NB4 (cell line): ENCODE results near the gene MSMO1.

Experiments used
- DNase-seq: peaks from one replicate; pipeline ENCODE4 v3.0.0; 2010; ENCODE audit warnings: low read depth
- H3K4me3 ChIP-seq: one replicate; pipeline ENCODE4 v1.5.1; 2011; ENCODE audit warnings: mild to moderate bottlenecking, low read depth, low read length, moderate library complexity
- MYC ChIP-seq: IDR thresholded peaks from 2 replicates; pipeline ENCODE4 v1.6.1; 2011; ENCODE audit warnings: low read depth, low read length
- POLR2A ChIP-seq: IDR thresholded peaks from 2 replicates; pipeline ENCODE4 v1.6.1; 2011; ENCODE audit warnings: mild to moderate bottlenecking; ENCODE audit not compliant: insufficient read length; ENCODE audit errors: extremely low read depth
- TF ChIP-seq, protein P1 (sequence below): IDR thresholded peaks from one replicate; pipeline ENCODE4 v1.5.1; 2012; ENCODE audit warnings: low read depth, low read length
- TF ChIP-seq, protein P2 (sequence below): IDR thresholded peaks from 2 replicates; pipeline ENCODE4 v1.6.1; 2011; ENCODE audit warnings: low read depth, low read length

Gene MSMO1

DNA sequence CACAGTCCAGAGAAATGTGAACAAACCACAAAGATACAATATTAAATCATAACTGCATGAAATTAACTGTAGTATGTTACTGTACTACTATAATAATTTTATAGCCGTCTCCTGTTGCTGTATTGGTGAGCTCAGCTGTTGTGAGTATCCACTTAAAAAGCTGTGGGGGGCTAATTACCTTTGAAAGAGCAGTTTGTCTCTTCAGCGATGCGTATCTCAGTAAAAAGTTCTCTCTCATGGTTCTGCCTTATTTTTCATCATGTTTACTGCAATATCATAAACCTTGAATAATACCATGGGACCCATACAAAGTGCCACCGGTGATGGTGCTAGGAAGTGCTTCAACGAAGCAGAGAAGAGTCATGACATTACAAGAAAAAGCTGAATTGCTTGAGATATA, 8.4 kb upstream of the MSMO1 start:
- TF ChIP-seq, protein P1, sequence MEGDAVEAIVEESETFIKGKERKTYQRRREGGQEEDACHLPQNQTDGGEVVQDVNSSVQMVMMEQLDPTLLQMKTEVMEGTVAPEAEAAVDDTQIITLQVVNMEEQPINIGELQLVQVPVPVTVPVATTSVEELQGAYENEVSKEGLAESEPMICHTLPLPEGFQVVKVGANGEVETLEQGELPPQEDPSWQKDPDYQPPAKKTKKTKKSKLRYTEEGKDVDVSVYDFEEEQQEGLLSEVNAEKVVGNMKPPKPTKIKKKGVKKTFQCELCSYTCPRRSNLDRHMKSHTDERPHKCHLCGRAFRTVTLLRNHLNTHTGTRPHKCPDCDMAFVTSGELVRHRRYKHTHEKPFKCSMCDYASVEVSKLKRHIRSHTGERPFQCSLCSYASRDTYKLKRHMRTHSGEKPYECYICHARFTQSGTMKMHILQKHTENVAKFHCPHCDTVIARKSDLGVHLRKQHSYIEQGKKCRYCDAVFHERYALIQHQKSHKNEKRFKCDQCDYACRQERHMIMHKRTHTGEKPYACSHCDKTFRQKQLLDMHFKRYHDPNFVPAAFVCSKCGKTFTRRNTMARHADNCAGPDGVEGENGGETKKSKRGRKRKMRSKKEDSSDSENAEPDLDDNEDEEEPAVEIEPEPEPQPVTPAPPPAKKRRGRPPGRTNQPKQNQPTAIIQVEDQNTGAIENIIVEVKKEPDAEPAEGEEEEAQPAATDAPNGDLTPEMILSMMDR = no peak
- TF ChIP-seq POLR2A (no peak), MYC (no peak)
- TF ChIP-seq, protein P2, sequence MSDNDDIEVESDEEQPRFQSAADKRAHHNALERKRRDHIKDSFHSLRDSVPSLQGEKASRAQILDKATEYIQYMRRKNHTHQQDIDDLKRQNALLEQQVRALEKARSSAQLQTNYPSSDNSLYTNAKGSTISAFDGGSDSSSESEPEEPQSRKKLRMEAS = no peak
- no peak overlapping the region for H3K4me3 ChIP-seq
- no peak for DNase-seq

DNA sequence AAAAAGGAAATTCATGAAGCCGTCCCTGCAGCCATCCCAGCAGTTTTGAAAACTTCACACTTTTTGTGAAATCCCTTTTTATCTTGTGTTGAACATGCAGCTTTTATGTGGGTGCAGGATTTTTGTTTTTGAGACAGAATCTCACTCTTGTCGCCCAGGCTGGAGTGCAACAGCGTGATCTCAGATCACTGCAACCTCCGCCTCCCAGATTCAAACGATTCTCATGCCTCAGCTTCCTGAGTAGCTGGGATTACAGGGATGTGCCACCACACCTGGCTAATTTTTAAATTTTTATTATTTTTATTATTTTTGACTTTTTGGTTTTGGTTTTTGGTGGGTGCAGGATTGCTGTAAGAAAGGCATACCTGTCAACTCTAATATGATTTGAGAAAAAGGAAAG, 8.0 kb upstream of the MSMO1 start:
- no peak overlapping the region for H3K4me3 ChIP-seq
- TF ChIP-seq MYC = no peak
- TF ChIP-seq, protein P2 = no peak
- TF ChIP-seq, protein P1 = no peak
- no peak for TF ChIP-seq POLR2A
- DNase-seq = no peak

DNA sequence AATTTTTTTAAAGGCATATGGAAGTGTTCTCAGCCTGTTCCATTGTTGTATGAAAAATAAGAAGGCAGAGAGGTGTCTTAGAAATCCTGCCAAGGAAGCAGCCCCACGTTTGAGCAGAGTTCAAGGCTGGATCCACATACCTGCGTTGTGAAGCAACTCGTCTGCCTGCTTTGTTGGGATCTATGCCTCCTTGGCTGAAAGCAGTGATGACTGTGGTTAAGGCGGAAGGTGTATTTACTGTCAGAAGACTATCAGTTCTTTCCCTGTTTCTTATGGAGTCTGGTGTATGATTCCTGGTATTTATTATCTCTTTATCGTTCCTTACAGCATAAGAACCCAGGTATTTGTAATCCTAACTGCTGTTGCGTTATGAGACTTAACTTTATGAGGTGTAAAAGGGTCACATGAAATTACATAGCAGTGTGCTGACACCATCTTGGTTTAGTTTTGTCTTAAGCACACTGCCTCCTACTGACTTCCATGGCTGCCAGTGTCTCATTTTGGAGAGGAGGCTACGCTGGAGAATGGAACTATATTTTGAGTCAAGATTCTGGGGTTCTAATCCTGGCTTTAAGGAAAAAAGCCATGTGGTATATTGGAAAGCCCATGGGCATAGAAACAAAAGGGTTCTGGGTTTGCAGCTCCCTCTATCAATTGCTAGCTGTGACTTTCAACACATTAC, 3.1 kb upstream of the MSMO1 start:
- TF ChIP-seq, protein P1 = no peak
- TF ChIP-seq, protein P2 = no peak
- TF ChIP-seq MYC (no peak), POLR2A (no peak)
- no peak for DNase-seq
- H3K4me3 ChIP-seq = no peak overlapping the region

DNA sequence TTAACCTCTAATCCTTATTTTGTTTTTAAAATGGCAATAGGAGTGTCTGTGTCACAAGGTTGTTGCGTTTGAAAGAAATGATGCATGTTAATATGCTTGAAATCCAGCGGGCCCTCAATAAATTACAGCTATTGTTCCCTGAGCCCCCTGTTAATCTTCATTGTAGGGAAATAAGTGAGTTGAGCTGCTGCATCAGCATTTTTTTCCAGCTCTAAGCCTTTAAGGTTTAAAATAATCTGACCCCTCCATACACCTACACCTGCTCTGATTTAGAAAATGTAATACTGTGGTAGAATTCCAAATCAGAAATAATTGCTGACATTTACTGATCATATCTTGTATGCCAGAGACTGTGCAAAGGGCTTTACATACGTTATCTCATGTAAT, 2.6 kb upstream of the MSMO1 start:
- no peak overlapping the region for H3K4me3 ChIP-seq
- no peak for TF ChIP-seq MYC
- TF ChIP-seq, protein P2 = no peak
- TF ChIP-seq POLR2A = no peak
- TF ChIP-seq, protein P1 = no peak
- no peak for DNase-seq

DNA sequence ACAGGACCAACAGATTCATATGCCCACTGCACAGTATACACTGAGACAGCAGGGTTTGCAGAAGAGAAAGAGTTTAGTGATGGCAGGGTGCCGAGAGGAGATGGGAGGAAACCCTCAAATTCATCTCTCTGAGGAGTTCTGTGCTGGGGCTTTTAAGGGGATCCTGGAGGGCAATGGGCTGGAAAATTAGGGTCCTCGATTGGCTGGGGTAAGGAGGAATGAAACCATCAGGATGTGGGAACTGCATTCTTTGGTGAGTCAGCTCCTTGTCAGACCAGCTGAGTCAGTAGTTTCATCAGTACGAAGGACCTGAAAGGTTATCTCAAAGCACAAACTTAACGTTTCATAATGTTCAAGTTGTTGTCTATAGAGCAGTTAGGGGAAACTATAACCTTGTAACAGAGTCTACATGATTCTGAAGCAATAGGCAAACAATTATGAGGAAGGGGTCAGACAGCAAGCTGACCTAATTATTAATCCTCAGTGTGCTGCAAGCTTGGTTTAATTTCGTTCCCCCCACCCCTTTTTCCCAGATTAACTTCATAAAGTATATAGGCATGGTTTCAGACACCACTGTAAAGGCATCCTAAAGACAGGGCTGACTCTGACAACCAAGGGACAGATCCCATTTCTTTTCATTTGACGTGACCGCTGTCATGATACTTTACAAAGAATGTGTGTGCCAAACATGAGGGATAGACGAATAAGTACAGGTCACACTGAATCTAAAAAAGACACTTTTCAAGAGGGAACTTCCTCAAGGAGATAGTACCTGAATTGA, 1.5 kb upstream of the MSMO1 start:
- DNase-seq = peak; percentile 84
- TF ChIP-seq MYC = peak; percentile 26; the same call in 1 of the 2 replicates
- TF ChIP-seq, protein P1 = no peak
- H3K4me3 ChIP-seq = peak overlapping the region; percentile 71
